Mesothelial cell of epicardium (in vitro differentiated cells): Measurements from ENCODE around the gene ERO1A. TPM values are rescaled to one million over a fixed set of nuclear protein-coding genes. Genes with fewer than 3 reads are reported as not detected.

Source experiments
- DNase-seq, 2 experiments: peaks; one replicate each; pipeline ENCODE4 v3.0.0; 2021; ENCODE audit warnings: low spot score in 2 of 2; ENCODE audit not compliant: unreplicated experiment in 2 of 2
- H3K27ac Mint-ChIP-seq: 2 replicates; pipeline ENCODE4 v1.8.0; 2021; ENCODE audit warnings: mixed read lengths
- H3K27me3 Mint-ChIP-seq: 2 replicates; pipeline ENCODE4 v1.8.0; 2021; ENCODE audit warnings: low read depth, mixed read lengths
- H3K36me3 Mint-ChIP-seq: 2 replicates; pipeline ENCODE4 v1.8.0; 2021; ENCODE audit warnings: mixed read lengths
- H3K4me1 Mint-ChIP-seq: 2 replicates; pipeline ENCODE4 v1.8.0; 2021; ENCODE audit warnings: mixed read lengths
- H3K4me3 Mint-ChIP-seq: 2 replicates; pipeline ENCODE4 v1.8.0; 2021; ENCODE audit warnings: mild to moderate bottlenecking, moderate library complexity, mixed read lengths
- H3K9me3 Mint-ChIP-seq: 2 replicates; pipeline ENCODE4 v1.8.0; 2021; ENCODE audit warnings: mixed read lengths
- total RNA-seq: library from RNA; stranded (reverse); gene quantifications from 3 replicates; pipeline ENCODE4 v1.2.1, GENCODE V29; 2021
- TF ChIP-seq, protein P1 (sequence below): fragments of 200-600 bp; sonication (generic); IDR thresholded peaks from one replicate; pipeline ENCODE4 v1.5.0; 2021; ENCODE audit warnings: antibody characterized with exemption; ENCODE audit not compliant: unreplicated experiment

Gene ERO1A, protein sequence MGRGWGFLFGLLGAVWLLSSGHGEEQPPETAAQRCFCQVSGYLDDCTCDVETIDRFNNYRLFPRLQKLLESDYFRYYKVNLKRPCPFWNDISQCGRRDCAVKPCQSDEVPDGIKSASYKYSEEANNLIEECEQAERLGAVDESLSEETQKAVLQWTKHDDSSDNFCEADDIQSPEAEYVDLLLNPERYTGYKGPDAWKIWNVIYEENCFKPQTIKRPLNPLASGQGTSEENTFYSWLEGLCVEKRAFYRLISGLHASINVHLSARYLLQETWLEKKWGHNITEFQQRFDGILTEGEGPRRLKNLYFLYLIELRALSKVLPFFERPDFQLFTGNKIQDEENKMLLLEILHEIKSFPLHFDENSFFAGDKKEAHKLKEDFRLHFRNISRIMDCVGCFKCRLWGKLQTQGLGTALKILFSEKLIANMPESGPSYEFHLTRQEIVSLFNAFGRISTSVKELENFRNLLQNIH
- 38.4 to 42.7 TPM (median 39.3 TPM) in 3 replicates for total RNA-seq

GRCh38 chr14:52695481-52696091 is at the start of gene ERO1A:
Gene ERO1A (minus strand): TSS chr14:52695558. CDS start chr14:52695481, 77 bp downstream.
- Mint-ChIP-seq H3K27me3 (no peaks in the 10 kb centered on the region), H3K27ac (peak within 1 kb of the TSS; percentile 95), H3K4me1 (peaks cover 31% of the 10 kb centered on the region), H3K36me3 (no peaks in the 10 kb centered on the region), H3K9me3 (no peaks in the 10 kb centered on the region), H3K4me3 (peak within 1 kb of the TSS; percentile 91)
- peak; percentile 57 to 76 for DNase-seq
- TF ChIP-seq, protein P1, sequence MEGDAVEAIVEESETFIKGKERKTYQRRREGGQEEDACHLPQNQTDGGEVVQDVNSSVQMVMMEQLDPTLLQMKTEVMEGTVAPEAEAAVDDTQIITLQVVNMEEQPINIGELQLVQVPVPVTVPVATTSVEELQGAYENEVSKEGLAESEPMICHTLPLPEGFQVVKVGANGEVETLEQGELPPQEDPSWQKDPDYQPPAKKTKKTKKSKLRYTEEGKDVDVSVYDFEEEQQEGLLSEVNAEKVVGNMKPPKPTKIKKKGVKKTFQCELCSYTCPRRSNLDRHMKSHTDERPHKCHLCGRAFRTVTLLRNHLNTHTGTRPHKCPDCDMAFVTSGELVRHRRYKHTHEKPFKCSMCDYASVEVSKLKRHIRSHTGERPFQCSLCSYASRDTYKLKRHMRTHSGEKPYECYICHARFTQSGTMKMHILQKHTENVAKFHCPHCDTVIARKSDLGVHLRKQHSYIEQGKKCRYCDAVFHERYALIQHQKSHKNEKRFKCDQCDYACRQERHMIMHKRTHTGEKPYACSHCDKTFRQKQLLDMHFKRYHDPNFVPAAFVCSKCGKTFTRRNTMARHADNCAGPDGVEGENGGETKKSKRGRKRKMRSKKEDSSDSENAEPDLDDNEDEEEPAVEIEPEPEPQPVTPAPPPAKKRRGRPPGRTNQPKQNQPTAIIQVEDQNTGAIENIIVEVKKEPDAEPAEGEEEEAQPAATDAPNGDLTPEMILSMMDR, result no peak

DNA sequence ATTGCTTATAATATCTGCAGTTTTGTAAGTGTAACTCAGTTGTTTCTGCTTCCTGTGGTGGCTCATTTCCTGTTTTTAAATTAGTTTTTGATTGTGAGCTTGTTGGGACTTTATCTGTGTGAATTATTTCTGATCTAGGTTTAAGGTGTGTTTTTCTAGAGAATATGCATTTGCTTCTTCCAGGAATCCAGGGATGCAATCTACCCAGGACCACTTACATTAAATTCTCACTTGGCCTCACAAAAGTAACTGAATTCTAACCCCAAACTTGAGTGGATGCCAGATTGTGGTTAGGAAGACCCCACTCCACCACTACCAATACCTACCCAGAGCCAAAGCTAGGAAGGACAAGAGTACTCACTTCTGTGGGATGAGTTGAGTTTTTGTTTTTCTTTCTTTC is 46.5 kb upstream of the ERO1A start:
- Mint-ChIP-seq H3K27me3 (no peaks in the 10 kb centered on the region), H3K9me3 (no peaks in the 10 kb centered on the region), H3K4me3 (no peak overlapping the region), H3K27ac (no peak overlapping the region), H3K36me3 (peaks cover 6% of the 10 kb centered on the region), H3K4me1 (peaks cover 3% of the 10 kb centered on the region)
- no peak for DNase-seq
- TF ChIP-seq, protein P1, result no peak

DNA sequence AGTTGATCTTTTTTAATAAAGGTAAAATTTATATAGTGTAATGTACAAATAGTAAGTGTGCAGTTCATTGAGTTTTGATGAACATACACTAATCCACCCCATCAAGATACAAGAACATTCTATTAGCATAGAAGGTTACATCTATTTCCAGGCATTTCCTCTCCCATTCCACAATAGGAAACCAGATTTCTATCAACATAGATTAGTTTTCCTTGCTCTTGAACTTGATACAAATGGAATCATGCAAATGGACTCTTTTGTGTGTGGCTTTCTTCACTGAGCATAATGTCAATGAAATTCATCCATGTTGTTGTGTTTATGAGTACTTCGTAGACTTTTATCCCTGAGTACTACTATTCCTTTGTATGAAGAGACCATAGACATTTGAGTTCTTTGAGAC is 45.4 kb upstream of the ERO1A start:
- no peak for DNase-seq
- Mint-ChIP-seq H3K9me3 (no peaks in the 10 kb centered on the region), H3K4me1 (peaks cover 13% of the 10 kb centered on the region), H3K27me3 (no peaks in the 10 kb centered on the region), H3K36me3 (peaks cover 6% of the 10 kb centered on the region), H3K4me3 (no peak overlapping the region), H3K27ac (no peak overlapping the region)
- TF ChIP-seq, protein P1, result no peak

DNA sequence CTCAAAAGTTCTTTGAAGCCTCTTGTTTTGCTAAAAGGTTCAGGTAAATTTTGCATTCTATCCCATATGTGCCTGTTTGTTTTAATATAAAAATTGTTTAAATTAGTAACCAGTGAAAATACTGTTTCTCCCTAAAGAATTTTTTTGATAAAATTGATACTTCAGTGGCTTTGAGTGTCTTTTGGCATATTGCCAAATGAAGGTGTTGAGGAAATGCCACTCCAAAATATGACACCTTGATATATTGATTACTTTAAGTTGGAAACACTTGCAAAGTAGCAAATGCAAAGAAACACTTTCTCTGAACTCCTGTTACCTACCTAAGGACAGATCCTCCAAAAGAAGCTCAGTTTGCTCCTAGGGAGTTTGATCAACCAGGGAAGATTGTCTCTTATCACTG is 43.1 kb upstream of the ERO1A start:
- Mint-ChIP-seq H3K4me1 (peaks cover 21% of the 10 kb centered on the region), H3K36me3 (peaks cover 15% of the 10 kb centered on the region), H3K9me3 (no peaks in the 10 kb centered on the region), H3K4me3 (no peak overlapping the region), H3K27ac (no peak overlapping the region), H3K27me3 (no peaks in the 10 kb centered on the region)
- no peak for DNase-seq
- TF ChIP-seq, protein P1, result no peak

DNA sequence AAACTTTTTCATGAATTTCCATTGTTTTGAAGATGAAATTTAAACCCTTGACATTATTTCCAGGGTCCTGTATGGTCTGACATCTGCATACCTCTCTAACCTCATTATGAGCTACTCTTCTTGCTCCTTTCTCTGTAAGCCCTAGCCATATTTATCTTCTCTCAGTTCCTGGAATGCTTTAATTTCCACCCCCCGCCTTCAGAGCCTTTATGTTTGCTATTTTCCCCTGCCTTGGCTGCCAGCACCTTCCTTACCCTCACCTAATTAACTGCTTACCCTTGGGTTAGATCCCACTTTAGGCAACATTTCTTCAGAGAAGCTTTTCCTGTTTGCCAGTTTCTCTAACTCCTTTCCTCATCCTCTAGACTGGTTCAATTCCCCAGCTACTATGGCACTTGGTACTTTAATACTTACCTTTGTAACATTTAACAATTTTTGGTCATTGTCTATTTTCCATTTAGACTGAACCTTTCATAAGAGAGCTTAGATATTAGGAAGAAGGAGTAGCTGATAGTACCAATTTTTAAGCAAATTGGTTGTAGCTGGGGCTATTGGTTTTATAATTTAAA is 40.6 kb upstream of the ERO1A start:
- H3K4me1 Mint-ChIP-seq, result peaks cover 30% of the 10 kb centered on the region
- peak overlapping the region; percentile 66 for H3K27ac Mint-ChIP-seq
- H3K9me3 Mint-ChIP-seq, result no peaks in the 10 kb centered on the region
- peaks cover 22% of the 10 kb centered on the region for H3K36me3 Mint-ChIP-seq
- no peaks in the 10 kb centered on the region for H3K27me3 Mint-ChIP-seq
- DNase-seq, result no peak
- no peak overlapping the region for H3K4me3 Mint-ChIP-seq
- TF ChIP-seq, protein P1, result no peak
